Loucy (cell line): Measurements from ENCODE around the gene ASCC1.

ENCODE experiments used
- EZH2phosphoT487 ChIP-seq: fragments of 200-600 bp; IDR thresholded peaks from 2 replicates; pipeline ENCODE4 v1.6.1; 2018; ENCODE audit warnings: antibody characterized with exemption, mild to moderate bottlenecking, moderate library complexity, borderline replicate concordance
- TF ChIP-seq, protein P1 (sequence below): fragments of 200-600 bp; sonication (generic); conservative IDR thresholded peaks from 2 replicates; pipeline ENCODE4 v1.5.1; 2014; ENCODE audit warnings: mild to moderate bottlenecking, antibody characterized with exemption, low read length

DNA sequence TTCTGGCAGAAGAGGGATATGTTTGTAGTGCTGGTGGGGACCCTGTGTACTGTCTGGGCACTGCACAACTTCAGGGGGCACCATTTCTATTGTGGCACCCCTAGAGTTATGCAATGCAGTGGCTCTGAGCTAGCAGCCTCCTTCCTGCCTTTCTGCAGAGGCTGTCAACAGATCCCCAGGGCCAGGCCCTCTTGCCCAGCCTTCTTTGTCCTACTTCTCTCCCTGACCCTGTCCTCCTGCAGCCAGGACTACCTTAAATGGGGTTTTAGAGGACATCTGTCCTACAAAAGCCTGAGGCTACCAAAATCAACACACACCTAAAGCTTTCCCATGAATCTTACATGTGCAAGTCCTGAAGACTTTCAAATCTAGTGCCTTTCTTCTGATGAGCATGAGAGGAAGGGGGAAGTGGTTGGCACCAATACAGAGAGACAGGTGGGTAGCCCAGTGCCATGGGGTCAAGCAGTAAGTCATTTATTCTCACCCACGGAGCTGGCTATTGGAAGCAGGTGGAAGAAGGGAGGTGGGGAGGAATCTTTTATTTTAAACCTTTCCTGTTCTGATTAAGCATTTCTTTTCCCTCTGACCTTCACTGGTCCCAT lies 130.1 kb downstream of the ASCC1 start:
- TF ChIP-seq, protein P1, sequence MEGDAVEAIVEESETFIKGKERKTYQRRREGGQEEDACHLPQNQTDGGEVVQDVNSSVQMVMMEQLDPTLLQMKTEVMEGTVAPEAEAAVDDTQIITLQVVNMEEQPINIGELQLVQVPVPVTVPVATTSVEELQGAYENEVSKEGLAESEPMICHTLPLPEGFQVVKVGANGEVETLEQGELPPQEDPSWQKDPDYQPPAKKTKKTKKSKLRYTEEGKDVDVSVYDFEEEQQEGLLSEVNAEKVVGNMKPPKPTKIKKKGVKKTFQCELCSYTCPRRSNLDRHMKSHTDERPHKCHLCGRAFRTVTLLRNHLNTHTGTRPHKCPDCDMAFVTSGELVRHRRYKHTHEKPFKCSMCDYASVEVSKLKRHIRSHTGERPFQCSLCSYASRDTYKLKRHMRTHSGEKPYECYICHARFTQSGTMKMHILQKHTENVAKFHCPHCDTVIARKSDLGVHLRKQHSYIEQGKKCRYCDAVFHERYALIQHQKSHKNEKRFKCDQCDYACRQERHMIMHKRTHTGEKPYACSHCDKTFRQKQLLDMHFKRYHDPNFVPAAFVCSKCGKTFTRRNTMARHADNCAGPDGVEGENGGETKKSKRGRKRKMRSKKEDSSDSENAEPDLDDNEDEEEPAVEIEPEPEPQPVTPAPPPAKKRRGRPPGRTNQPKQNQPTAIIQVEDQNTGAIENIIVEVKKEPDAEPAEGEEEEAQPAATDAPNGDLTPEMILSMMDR = no peak
- TF ChIP-seq EZH2phosphoT487 = no peak
